Neural cell (in vitro differentiated cells): ENCODE measurements around the gene TEK. TPM values are rescaled to one million over a fixed set of nuclear protein-coding genes. Genes with fewer than 3 reads are reported as not detected.
"Not testable (repeated sequence)": the region's sequence is repeated elsewhere in the genome, so short reads cannot be mapped to it uniquely, and the experiment has no call there.

Experiments
- H2AFZ ChIP-seq: fragments of 200-600, 300-800 bp; sonication (generic), shearing (Covaris generic); 2 replicates; pipeline ENCODE4 v1.6.0; 2014; ENCODE audit warnings: low read depth, mild to moderate bottlenecking, antibody characterized with exemption, low read length, moderate library complexity
- H3F3A ChIP-seq: fragments of 200-600 bp; shearing (Covaris generic); 2 replicates; pipeline ENCODE4 v1.6.1; 2016; ENCODE audit warnings: mild to moderate bottlenecking, moderate library complexity, mixed read lengths, antibody characterized with exemption, low read length; ENCODE audit not compliant: insufficient read depth, poor library complexity, severe bottlenecking
- H3K27ac ChIP-seq: fragments of 200-600, 300-800 bp; sonication (generic), shearing (Covaris generic); 2 replicates; pipeline ENCODE4 v1.5.1; 2014; ENCODE audit warnings: mild to moderate bottlenecking, low read length, moderate library complexity
- H3K27me3 ChIP-seq: fragments of 300-800, 200-600 bp; sonication (generic), shearing (Covaris generic); 2 replicates; pipeline ENCODE4 v1.6.0; 2014; ENCODE audit warnings: mild to moderate bottlenecking, low read depth, low read length, moderate library complexity; ENCODE audit not compliant: insufficient read depth
- H3K36me3 ChIP-seq: fragments of 300-800, 200-600 bp; sonication (generic), shearing (Covaris generic); 2 replicates; pipeline ENCODE4 v1.5.1; 2014; ENCODE audit warnings: mild to moderate bottlenecking, antibody characterized with exemption, low read length, moderate library complexity; ENCODE audit not compliant: insufficient read depth
- H3K4me2 ChIP-seq: fragments of 300-800, 200-600 bp; sonication (generic), shearing (Covaris generic); 2 replicates; pipeline ENCODE4 v1.6.0; 2014; ENCODE audit warnings: mild to moderate bottlenecking, low read length
- H3K4me3 ChIP-seq: fragments of 300-800, 200-600 bp; sonication (generic), shearing (Covaris generic); 2 replicates; pipeline ENCODE4 v1.5.1; 2014; ENCODE audit warnings: mild to moderate bottlenecking, low read length, moderate library complexity
- H3K79me2 ChIP-seq: fragments of 200-600 bp; shearing (Covaris generic); replicated peaks from 2 replicates; pipeline ENCODE4 v1.6.0; 2014; ENCODE audit warnings: mild to moderate bottlenecking, low read length, moderate library complexity; ENCODE audit not compliant: insufficient read depth
- H3K9ac ChIP-seq: fragments of 300-800, 200-600 bp; sonication (generic), shearing (Covaris generic); 2 replicates; pipeline ENCODE4 v1.6.1; 2016; ENCODE audit warnings: mild to moderate bottlenecking, low read length, mixed read lengths
- H3K9me2 ChIP-seq: fragments of 200-600 bp; shearing (Covaris generic); 2 replicates; pipeline ENCODE4 v1.6.1; 2016; ENCODE audit warnings: mild to moderate bottlenecking, low read length, mixed read lengths; ENCODE audit not compliant: insufficient read depth
- H3K9me3 ChIP-seq: fragments of 200-600, 300-800 bp; sonication (generic), shearing (Covaris generic); 2 replicates; pipeline ENCODE4 v1.6.1; 2016; ENCODE audit warnings: mild to moderate bottlenecking, mixed run types, low read length, moderate library complexity, mixed read lengths
- H4K20me1 ChIP-seq: fragments of 200-600 bp; shearing (Covaris generic); 2 replicates; pipeline ENCODE4 v1.6.1; 2016; ENCODE audit warnings: mild to moderate bottlenecking, mixed run types; ENCODE audit not compliant: insufficient read depth
- CTCF ChIP-seq: fragments of 450-650 bp; IDR thresholded peaks from 2 replicates; pipeline ENCODE4 v1.5.1; 2014; ENCODE audit warnings: antibody characterized with exemption, mild to moderate bottlenecking, moderate library complexity; ENCODE audit not compliant: poor library complexity, severe bottlenecking
- EP300 ChIP-seq: fragments of 450-650 bp; conservative IDR thresholded peaks from 2 replicates; pipeline ENCODE4 v1.6.1; 2014; ENCODE audit warnings: antibody characterized with exemption, mild to moderate bottlenecking, moderate library complexity; ENCODE audit not compliant: poor library complexity, severe bottlenecking
- EZH2 ChIP-seq: fragments of 200-600, 300-800 bp; shearing (Covaris generic), sonication (generic); IDR thresholded peaks from 2 replicates; pipeline ENCODE4 v1.6.1; 2014; ENCODE audit warnings: antibody characterized with exemption, low read length, borderline replicate concordance, mild to moderate bottlenecking; ENCODE audit not compliant: insufficient read depth, poor library complexity, severe bottlenecking
- MXI1 ChIP-seq: fragments of 450-650 bp; conservative IDR thresholded peaks from 2 replicates; pipeline ENCODE4 v1.6.1; 2014; ENCODE audit warnings: antibody characterized with exemption, mild to moderate bottlenecking; ENCODE audit not compliant: poor library complexity, severe bottlenecking
- POLR2AphosphoS5 ChIP-seq: IDR thresholded peaks from 2 replicates; pipeline ENCODE4 v1.6.1; 2012
- RAD21 ChIP-seq: fragments of 450-650 bp; conservative IDR thresholded peaks from 2 replicates; pipeline ENCODE4 v1.6.1; 2014; ENCODE audit warnings: antibody characterized with exemption, mild to moderate bottlenecking, moderate library complexity
- REST ChIP-seq: IDR thresholded peaks from 2 replicates; pipeline ENCODE4 v1.6.1; 2012; ENCODE audit warnings: borderline replicate concordance
- SMC3 ChIP-seq: fragments of 450-650 bp; conservative IDR thresholded peaks from 2 replicates; pipeline ENCODE4 v1.6.1; 2014; ENCODE audit warnings: antibody characterized with exemption, mild to moderate bottlenecking, moderate library complexity; ENCODE audit not compliant: poor library complexity
- TAF1 ChIP-seq: IDR thresholded peaks from 2 replicates; pipeline ENCODE4 v1.6.1; 2012; ENCODE audit warnings: low read depth
- polyA plus RNA-seq: library from polyadenylated mRNA; depleted of rRNA; stranded (reverse); fragments of >200 nt; gene quantifications from 2 replicates; pipeline ENCODE4 v1.2.3, GENCODE V29; 2014

Gene TEK
- polyA plus RNA-seq, 1 donor from 2014 or later: 0.83 TPM

GRCh38 chr9:27090231-27090630 is 18.8 kb upstream of the TEK start:
- no peak overlapping the region for H3K4me3 ChIP-seq
- H3K27ac ChIP-seq: no peak overlapping the region
- no peak overlapping the region for H2AFZ ChIP-seq
- H3K9me2 ChIP-seq: no peaks in the 10 kb centered on the region
- no peak for TF ChIP-seq EZH2
- TF ChIP-seq SMC3: no peak
- no peak for TF ChIP-seq EP300
- TF ChIP-seq REST: no peak
- no peak for TF ChIP-seq TAF1
- no peak for TF ChIP-seq MXI1
- TF ChIP-seq RAD21: no peak
- no peak for TF ChIP-seq POLR2AphosphoS5
- TF ChIP-seq CTCF: no peak
- H4K20me1 ChIP-seq: no peaks in the 10 kb centered on the region
- no peaks in the 10 kb centered on the region for H3F3A ChIP-seq
- no peaks in the 10 kb centered on the region for H3K27me3 ChIP-seq
- no peaks in the 10 kb centered on the region for H3K9me3 ChIP-seq
- H3K79me2 ChIP-seq: no peaks in the 10 kb centered on the region
- no peak overlapping the region for H3K4me2 ChIP-seq
- H3K36me3 ChIP-seq: no peaks in the 10 kb centered on the region
- no peak overlapping the region for H3K9ac ChIP-seq

GRCh38 chr9:27090711-27091110 is 18.3 kb upstream of the TEK start:
- Histone ChIP-seq H3K4me3 (no peak overlapping the region), H3K36me3 (no peaks in the 10 kb centered on the region), H3K27me3 (no peaks in the 10 kb centered on the region), H2AFZ (no peak overlapping the region), H3K79me2 (no peaks in the 10 kb centered on the region), H4K20me1 (no peaks in the 10 kb centered on the region), H3F3A (no peaks in the 10 kb centered on the region), H3K4me2 (no peak overlapping the region), H3K9me3 (no peaks in the 10 kb centered on the region), H3K27ac (no peak overlapping the region), H3K9me2 (no peaks in the 10 kb centered on the region), H3K9ac (no peak overlapping the region)
- TF ChIP-seq RAD21 (no peak), TAF1 (no peak), POLR2AphosphoS5 (no peak), EP300 (no peak), MXI1 (no peak), CTCF (no peak), SMC3 (no peak), REST (no peak), EZH2 (no peak)

GRCh38 chr9:27092496-27092895 is 16.5 kb upstream of the TEK start:
- H3K27ac ChIP-seq, H3K9me2 ChIP-seq, H3K36me3 ChIP-seq, H3K4me3 ChIP-seq, H3F3A ChIP-seq, H3K9ac ChIP-seq, H3K79me2 ChIP-seq, H4K20me1 ChIP-seq, H3K4me2 ChIP-seq, H3K9me3 ChIP-seq, H3K27me3 ChIP-seq, H2AFZ ChIP-seq: not testable (repeated sequence)
